HepG2 (cell line): ENCODE results near the gene HTD2. TPM values are rescaled to one million over a fixed set of nuclear protein-coding genes. Genes with fewer than 3 reads are reported as not detected.

Experiments used
- CENPT ChIP-seq: sonication (generic); formaldehyde crosslinking; IDR thresholded peaks from 2 replicates; pipeline ENCODE4 v1.8.0; 2022; ENCODE audit warnings: low read depth, mild to moderate bottlenecking, moderate library complexity, missing genetic modification reagents
- DMAP1 ChIP-seq: IDR thresholded peaks from 2 replicates; pipeline ENCODE4 v1.6.1; 2016
- DR1 ChIP-seq: sonication (generic); formaldehyde crosslinking; IDR thresholded peaks from 2 replicates; pipeline ENCODE4 v1.8.0; 2021; ENCODE audit warnings: mild to moderate bottlenecking, missing genetic modification reagents, inconsistent platforms
- FOXC1 ChIP-seq: sonication (generic); formaldehyde crosslinking; IDR thresholded peaks from 2 replicates; pipeline ENCODE4 v1.8.0; 2022; ENCODE audit warnings: mild to moderate bottlenecking, missing genetic modification reagents, borderline replicate concordance
- GATAD2A ChIP-seq: IDR thresholded peaks from 2 replicates; pipeline ENCODE4 v1.6.1; 2016
- HES4 ChIP-seq: sonication (generic); formaldehyde crosslinking; IDR thresholded peaks from 2 replicates; pipeline ENCODE4 v1.9.0; 2021; ENCODE audit warnings: mild to moderate bottlenecking, missing genetic modification reagents, borderline replicate concordance
- MAFK ChIP-seq, 2 experiments: IDR thresholded peaks in 1 of 2; conservative IDR thresholded peaks in 1 of 2; 2 replicates each; pipeline ENCODE4 v1.6.1; 2011; ENCODE audit warnings: improper control_type of control experiment in 2 of 2, low read length in 2 of 2
- NCOA2 ChIP-seq: sonication (generic); formaldehyde crosslinking; IDR thresholded peaks from 2 replicates; pipeline ENCODE4 v1.8.0; 2022; ENCODE audit warnings: inconsistent platforms
- NFYC ChIP-seq: IDR thresholded peaks from 2 replicates; pipeline ENCODE4 v1.6.1; 2016; ENCODE audit warnings: missing genetic modification reagents, missing compliant biosample characterization
- NR2F2 ChIP-seq: IDR thresholded peaks from 2 replicates; pipeline ENCODE4 v1.6.1; 2012; ENCODE audit warnings: low read depth, inconsistent platforms, borderline replicate concordance
- SIX1 ChIP-seq: sonication (generic); formaldehyde crosslinking; IDR thresholded peaks from 2 replicates; pipeline ENCODE4 v1.4.0; 2020; ENCODE audit warnings: missing genetic modification reagents, borderline replicate concordance
- TAF15 ChIP-seq: fragments of 200-400 bp; formaldehyde crosslinking; IDR thresholded peaks from one replicate; pipeline ENCODE4 v1.6.1; 2018; ENCODE audit warnings: mild to moderate bottlenecking, low read depth, low read length; ENCODE audit not compliant: poor library complexity, severe bottlenecking
- TBX2 ChIP-seq: sonication (generic); formaldehyde crosslinking; IDR thresholded peaks from 2 replicates; pipeline ENCODE4 v1.5.0; 2020; ENCODE audit warnings: missing genetic modification reagents, mild to moderate bottlenecking, borderline replicate concordance
- ZKSCAN1 ChIP-seq: fragments of 150-350 bp; IDR thresholded peaks from 2 replicates; pipeline ENCODE4 v1.6.1; 2014; ENCODE audit warnings: low read length
- ZNF607 ChIP-seq: sonication (generic); formaldehyde crosslinking; IDR thresholded peaks from 2 replicates; pipeline ENCODE4 v1.5.1; 2020; ENCODE audit warnings: missing genetic modification reagents, mild to moderate bottlenecking, borderline replicate concordance
- ZNF891 ChIP-seq: sonication (generic); formaldehyde crosslinking; IDR thresholded peaks from 2 replicates; pipeline ENCODE4 v1.5.0; 2020; ENCODE audit warnings: mild to moderate bottlenecking, missing genetic modification reagents
- ZSCAN9 ChIP-seq: IDR thresholded peaks from 2 replicates; pipeline ENCODE4 v1.6.1; 2016; ENCODE audit warnings: borderline replicate concordance
- polyA plus RNA-seq, 8 experiments: library from polyadenylated mRNA; depleted of rRNA in 3 of 8; stranded (reverse) in 7 of 8; unstranded in 1 of 8; fragments of >200 nt; fragmentation: Illumina TruSeq in 4 of 8; extraction: Trizol in 4 of 8; gene quantifications; 2 replicates each; pipeline versions ENCODE4 v1.2.1 to v1.2.3, GENCODE V29; 2011 to 2016; ENCODE audit warnings: low read depth in 4 of 8, missing spikeins in 1 of 8, mixed read lengths in 1 of 8; ENCODE audit not compliant: insufficient read depth in 1 of 8
- total RNA-seq, 5 experiments: library from RNA; depleted of rRNA; stranded (reverse); fragments of >200 nt; fragmentation: Illumina TruSeq; extraction: Trizol; gene quantifications; 2 replicates each; pipeline ENCODE4 v1.2.3, GENCODE V29; 2016; ENCODE audit warnings: low read depth in 1 of 5
- TF ChIP-seq, protein P1 (sequence below): sonication (generic); formaldehyde crosslinking; IDR thresholded peaks from 2 replicates; pipeline ENCODE4 v1.5.0; 2020; ENCODE audit warnings: mild to moderate bottlenecking, missing genetic modification reagents
- TF ChIP-seq, protein P2 (sequence below): sonication (generic); formaldehyde crosslinking; IDR thresholded peaks from 2 replicates; pipeline ENCODE4 v1.4.0; 2020; ENCODE audit warnings: mild to moderate bottlenecking, missing genetic modification reagents
- TF ChIP-seq, protein P3 (sequence below): sonication (generic); formaldehyde crosslinking; IDR thresholded peaks from 2 replicates; pipeline ENCODE4 v1.5.0; 2020; ENCODE audit warnings: mild to moderate bottlenecking, missing genetic modification reagents, moderate library complexity
- TF ChIP-seq, protein P4 (sequence below): sonication (generic); formaldehyde crosslinking; IDR thresholded peaks from 2 replicates; pipeline ENCODE4 v1.4.0; 2020; ENCODE audit warnings: missing genetic modification reagents, borderline replicate concordance

Gene HTD2
- total and polyA plus RNA-seq, 2 of the 13 experiments (the other 11 are each of a cell fraction or from before 2014, with no cell fraction given), result 8.6 to 13.7 TPM

DNA sequence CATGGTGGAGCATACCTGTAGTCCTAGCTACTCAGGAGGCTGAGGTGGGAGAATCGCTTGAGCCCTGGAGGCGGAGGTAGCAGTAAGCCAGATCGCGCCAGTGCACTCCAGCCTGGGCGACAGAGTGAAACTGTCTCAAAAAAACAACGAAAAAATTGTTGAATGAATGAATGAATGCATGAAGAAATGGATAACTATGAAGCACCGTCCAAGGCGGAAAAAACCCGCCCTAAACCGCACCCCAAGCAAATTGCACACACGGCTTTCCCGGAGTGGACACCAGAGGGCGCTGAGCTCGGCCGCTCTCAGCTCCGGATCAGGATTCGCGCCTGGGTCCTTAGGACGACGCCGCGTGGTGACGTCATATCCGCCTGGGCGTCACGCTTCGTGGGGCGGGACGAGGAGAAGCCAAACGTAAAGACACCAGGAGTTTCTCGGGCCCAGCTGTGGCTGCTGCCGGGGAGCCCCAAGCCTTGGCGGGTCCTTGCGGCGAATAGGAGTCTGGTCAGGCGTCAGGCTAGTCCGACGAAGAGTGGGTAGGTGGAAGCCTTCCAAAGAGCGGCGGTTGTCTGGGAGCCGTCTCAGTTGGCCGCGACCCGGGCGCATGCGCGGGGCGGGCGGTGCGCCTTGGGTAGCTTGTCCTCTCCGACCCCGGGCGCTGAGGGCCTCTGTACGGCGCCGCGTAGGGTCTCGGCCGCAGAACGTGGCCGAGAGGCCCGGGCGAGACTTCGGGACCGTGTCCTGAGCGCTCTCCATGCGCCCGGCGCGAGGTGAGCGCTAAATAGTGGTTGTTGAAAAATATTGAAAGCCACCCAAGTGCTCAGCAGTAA is at the start of gene HTD2, which contains the start of gene RPP14 (continued):
- TF ChIP-seq, protein P1, sequence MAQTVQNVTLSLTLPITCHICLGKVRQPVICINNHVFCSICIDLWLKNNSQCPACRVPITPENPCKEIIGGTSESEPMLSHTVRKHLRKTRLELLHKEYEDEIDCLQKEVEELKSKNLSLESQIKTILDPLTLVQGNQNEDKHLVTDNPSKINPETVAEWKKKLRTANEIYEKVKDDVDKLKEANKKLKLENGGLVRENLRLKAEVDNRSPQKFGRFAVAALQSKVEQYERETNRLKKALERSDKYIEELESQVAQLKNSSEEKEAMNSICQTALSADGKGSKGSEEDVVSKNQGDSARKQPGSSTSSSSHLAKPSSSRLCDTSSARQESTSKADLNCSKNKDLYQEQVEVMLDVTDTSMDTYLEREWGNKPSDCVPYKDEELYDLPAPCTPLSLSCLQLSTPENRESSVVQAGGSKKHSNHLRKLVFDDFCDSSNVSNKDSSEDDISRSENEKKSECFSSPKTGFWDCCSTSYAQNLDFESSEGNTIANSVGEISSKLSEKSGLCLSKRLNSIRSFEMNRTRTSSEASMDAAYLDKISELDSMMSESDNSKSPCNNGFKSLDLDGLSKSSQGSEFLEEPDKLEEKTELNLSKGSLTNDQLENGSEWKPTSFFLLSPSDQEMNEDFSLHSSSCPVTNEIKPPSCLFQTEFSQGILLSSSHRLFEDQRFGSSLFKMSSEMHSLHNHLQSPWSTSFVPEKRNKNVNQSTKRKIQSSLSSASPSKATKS, result 0 out of 2 replicates have a peak, but pooled peaks have one; percentile 1
- TF ChIP-seq MAFK (conservative IDR thresholded peaks at IDR 0.05 in 1 of 2, IDR thresholded peaks at IDR 0.05 in 1 of 2; ENCODE audit: low read length in 2 of 2) (peak; percentile 35 to 54; a peak in 2 of 4 replicates), NCOA2 (CRISPR knock-in tag) (peak; percentile 61; the same call in 1 of the 2 replicates), NFYC (CRISPR knock-in tag) (peak; percentile 55; the same call in 1 of the 2 replicates), FOXC1 (CRISPR knock-in tag) (peak; percentile 75; the same call in 1 of the 2 replicates), ZSCAN9 (CRISPR knock-in tag) (peak; percentile 71), ZKSCAN1 (peak; percentile 73), GATAD2A (peak; percentile 82), CENPT (peak; percentile 26; the same call in 1 of the 2 replicates), SIX1 (CRISPR knock-in tag) (0 out of 2 replicates have a peak, but pooled peaks have one; percentile 41), HES4 (CRISPR knock-in tag) (no peak; the same call in 1 of the 2 replicates), DMAP1 (CRISPR knock-in tag) (peak; percentile 86; the same call in 1 of the 2 replicates), NR2F2 (peak; percentile 19; the same call in 1 of the 2 replicates), TAF15 (no peak), ZNF891 (CRISPR knock-in tag) (peak; percentile 79; the same call in 1 of the 2 replicates), TBX2 (CRISPR knock-in tag) (peak; percentile 81), ZNF607 (peak; percentile 92; the same call in 1 of the 2 replicates), DR1 (CRISPR knock-in tag) (peak; percentile 54)
- TF ChIP-seq, protein P2, sequence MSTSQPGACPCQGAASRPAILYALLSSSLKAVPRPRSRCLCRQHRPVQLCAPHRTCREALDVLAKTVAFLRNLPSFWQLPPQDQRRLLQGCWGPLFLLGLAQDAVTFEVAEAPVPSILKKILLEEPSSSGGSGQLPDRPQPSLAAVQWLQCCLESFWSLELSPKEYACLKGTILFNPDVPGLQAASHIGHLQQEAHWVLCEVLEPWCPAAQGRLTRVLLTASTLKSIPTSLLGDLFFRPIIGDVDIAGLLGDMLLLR (CRISPR knock-in tag), result no peak; the same call in 1 of the 2 replicates
- TF ChIP-seq, protein P3, sequence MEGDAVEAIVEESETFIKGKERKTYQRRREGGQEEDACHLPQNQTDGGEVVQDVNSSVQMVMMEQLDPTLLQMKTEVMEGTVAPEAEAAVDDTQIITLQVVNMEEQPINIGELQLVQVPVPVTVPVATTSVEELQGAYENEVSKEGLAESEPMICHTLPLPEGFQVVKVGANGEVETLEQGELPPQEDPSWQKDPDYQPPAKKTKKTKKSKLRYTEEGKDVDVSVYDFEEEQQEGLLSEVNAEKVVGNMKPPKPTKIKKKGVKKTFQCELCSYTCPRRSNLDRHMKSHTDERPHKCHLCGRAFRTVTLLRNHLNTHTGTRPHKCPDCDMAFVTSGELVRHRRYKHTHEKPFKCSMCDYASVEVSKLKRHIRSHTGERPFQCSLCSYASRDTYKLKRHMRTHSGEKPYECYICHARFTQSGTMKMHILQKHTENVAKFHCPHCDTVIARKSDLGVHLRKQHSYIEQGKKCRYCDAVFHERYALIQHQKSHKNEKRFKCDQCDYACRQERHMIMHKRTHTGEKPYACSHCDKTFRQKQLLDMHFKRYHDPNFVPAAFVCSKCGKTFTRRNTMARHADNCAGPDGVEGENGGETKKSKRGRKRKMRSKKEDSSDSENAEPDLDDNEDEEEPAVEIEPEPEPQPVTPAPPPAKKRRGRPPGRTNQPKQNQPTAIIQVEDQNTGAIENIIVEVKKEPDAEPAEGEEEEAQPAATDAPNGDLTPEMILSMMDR (CRISPR knock-in tag), result peak; percentile 97
- TF ChIP-seq, protein P4, sequence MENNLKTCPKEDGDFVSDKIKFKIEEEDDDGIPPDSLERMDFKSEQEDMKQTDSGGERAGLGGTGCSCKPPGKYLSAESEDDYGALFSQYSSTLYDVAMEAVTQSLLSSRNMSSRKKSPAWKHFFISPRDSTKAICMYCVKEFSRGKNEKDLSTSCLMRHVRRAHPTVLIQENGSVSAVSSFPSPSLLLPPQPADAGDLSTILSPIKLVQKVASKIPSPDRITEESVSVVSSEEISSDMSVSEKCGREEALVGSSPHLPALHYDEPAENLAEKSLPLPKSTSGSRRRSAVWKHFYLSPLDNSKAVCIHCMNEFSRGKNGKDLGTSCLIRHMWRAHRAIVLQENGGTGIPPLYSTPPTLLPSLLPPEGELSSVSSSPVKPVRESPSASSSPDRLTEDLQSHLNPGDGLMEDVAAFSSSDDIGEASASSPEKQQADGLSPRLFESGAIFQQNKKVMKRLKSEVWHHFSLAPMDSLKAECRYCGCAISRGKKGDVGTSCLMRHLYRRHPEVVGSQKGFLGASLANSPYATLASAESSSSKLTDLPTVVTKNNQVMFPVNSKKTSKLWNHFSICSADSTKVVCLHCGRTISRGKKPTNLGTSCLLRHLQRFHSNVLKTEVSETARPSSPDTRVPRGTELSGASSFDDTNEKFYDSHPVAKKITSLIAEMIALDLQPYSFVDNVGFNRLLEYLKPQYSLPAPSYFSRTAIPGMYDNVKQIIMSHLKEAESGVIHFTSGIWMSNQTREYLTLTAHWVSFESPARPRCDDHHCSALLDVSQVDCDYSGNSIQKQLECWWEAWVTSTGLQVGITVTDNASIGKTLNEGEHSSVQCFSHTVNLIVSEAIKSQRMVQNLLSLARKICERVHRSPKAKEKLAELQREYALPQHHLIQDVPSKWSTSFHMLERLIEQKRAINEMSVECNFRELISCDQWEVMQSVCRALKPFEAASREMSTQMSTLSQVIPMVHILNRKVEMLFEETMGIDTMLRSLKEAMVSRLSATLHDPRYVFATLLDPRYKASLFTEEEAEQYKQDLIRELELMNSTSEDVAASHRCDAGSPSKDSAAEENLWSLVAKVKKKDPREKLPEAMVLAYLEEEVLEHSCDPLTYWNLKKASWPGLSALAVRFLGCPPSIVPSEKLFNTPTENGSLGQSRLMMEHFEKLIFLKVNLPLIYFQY (CRISPR knock-in tag), result peak; percentile 44; the same call in 1 of the 2 replicates
